Neural cell (in vitro differentiated cells): ENCODE results near the gene BIRC7. TPM values are rescaled to one million over a fixed set of nuclear protein-coding genes. Genes with fewer than 3 reads are reported as not detected.

Experiments
- H2AFZ ChIP-seq: fragments of 200-600, 300-800 bp; sonication (generic), shearing (Covaris generic); 2 replicates; pipeline ENCODE4 v1.6.0; 2014; ENCODE audit warnings: low read depth, mild to moderate bottlenecking, antibody characterized with exemption, low read length, moderate library complexity
- H3F3A ChIP-seq: fragments of 200-600 bp; shearing (Covaris generic); 2 replicates; pipeline ENCODE4 v1.6.1; 2016; ENCODE audit warnings: mild to moderate bottlenecking, moderate library complexity, mixed read lengths, antibody characterized with exemption, low read length; ENCODE audit not compliant: insufficient read depth, poor library complexity, severe bottlenecking
- H3K27ac ChIP-seq: fragments of 200-600, 300-800 bp; sonication (generic), shearing (Covaris generic); 2 replicates; pipeline ENCODE4 v1.5.1; 2014; ENCODE audit warnings: mild to moderate bottlenecking, low read length, moderate library complexity
- H3K27me3 ChIP-seq: fragments of 300-800, 200-600 bp; sonication (generic), shearing (Covaris generic); 2 replicates; pipeline ENCODE4 v1.6.0; 2014; ENCODE audit warnings: mild to moderate bottlenecking, low read depth, low read length, moderate library complexity; ENCODE audit not compliant: insufficient read depth
- H3K36me3 ChIP-seq: fragments of 300-800, 200-600 bp; sonication (generic), shearing (Covaris generic); 2 replicates; pipeline ENCODE4 v1.5.1; 2014; ENCODE audit warnings: mild to moderate bottlenecking, antibody characterized with exemption, low read length, moderate library complexity; ENCODE audit not compliant: insufficient read depth
- H3K4me2 ChIP-seq: fragments of 300-800, 200-600 bp; sonication (generic), shearing (Covaris generic); 2 replicates; pipeline ENCODE4 v1.6.0; 2014; ENCODE audit warnings: mild to moderate bottlenecking, low read length
- H3K4me3 ChIP-seq: fragments of 300-800, 200-600 bp; sonication (generic), shearing (Covaris generic); 2 replicates; pipeline ENCODE4 v1.5.1; 2014; ENCODE audit warnings: mild to moderate bottlenecking, low read length, moderate library complexity
- H3K79me2 ChIP-seq: fragments of 200-600 bp; shearing (Covaris generic); replicated peaks from 2 replicates; pipeline ENCODE4 v1.6.0; 2014; ENCODE audit warnings: mild to moderate bottlenecking, low read length, moderate library complexity; ENCODE audit not compliant: insufficient read depth
- H3K9ac ChIP-seq: fragments of 300-800, 200-600 bp; sonication (generic), shearing (Covaris generic); 2 replicates; pipeline ENCODE4 v1.6.1; 2016; ENCODE audit warnings: mild to moderate bottlenecking, low read length, mixed read lengths
- H3K9me2 ChIP-seq: fragments of 200-600 bp; shearing (Covaris generic); 2 replicates; pipeline ENCODE4 v1.6.1; 2016; ENCODE audit warnings: mild to moderate bottlenecking, low read length, mixed read lengths; ENCODE audit not compliant: insufficient read depth
- H3K9me3 ChIP-seq: fragments of 200-600, 300-800 bp; sonication (generic), shearing (Covaris generic); 2 replicates; pipeline ENCODE4 v1.6.1; 2016; ENCODE audit warnings: mild to moderate bottlenecking, mixed run types, low read length, moderate library complexity, mixed read lengths
- H4K20me1 ChIP-seq: fragments of 200-600 bp; shearing (Covaris generic); 2 replicates; pipeline ENCODE4 v1.6.1; 2016; ENCODE audit warnings: mild to moderate bottlenecking, mixed run types; ENCODE audit not compliant: insufficient read depth
- EP300 ChIP-seq: fragments of 450-650 bp; conservative IDR thresholded peaks from 2 replicates; pipeline ENCODE4 v1.6.1; 2014; ENCODE audit warnings: antibody characterized with exemption, mild to moderate bottlenecking, moderate library complexity; ENCODE audit not compliant: poor library complexity, severe bottlenecking
- EZH2 ChIP-seq: fragments of 200-600, 300-800 bp; shearing (Covaris generic), sonication (generic); IDR thresholded peaks from 2 replicates; pipeline ENCODE4 v1.6.1; 2014; ENCODE audit warnings: antibody characterized with exemption, low read length, borderline replicate concordance, mild to moderate bottlenecking; ENCODE audit not compliant: insufficient read depth, poor library complexity, severe bottlenecking
- MXI1 ChIP-seq: fragments of 450-650 bp; conservative IDR thresholded peaks from 2 replicates; pipeline ENCODE4 v1.6.1; 2014; ENCODE audit warnings: antibody characterized with exemption, mild to moderate bottlenecking; ENCODE audit not compliant: poor library complexity, severe bottlenecking
- POLR2AphosphoS5 ChIP-seq: IDR thresholded peaks from 2 replicates; pipeline ENCODE4 v1.6.1; 2012
- RAD21 ChIP-seq: fragments of 450-650 bp; conservative IDR thresholded peaks from 2 replicates; pipeline ENCODE4 v1.6.1; 2014; ENCODE audit warnings: antibody characterized with exemption, mild to moderate bottlenecking, moderate library complexity
- SMC3 ChIP-seq: fragments of 450-650 bp; conservative IDR thresholded peaks from 2 replicates; pipeline ENCODE4 v1.6.1; 2014; ENCODE audit warnings: antibody characterized with exemption, mild to moderate bottlenecking, moderate library complexity; ENCODE audit not compliant: poor library complexity
- TAF1 ChIP-seq: IDR thresholded peaks from 2 replicates; pipeline ENCODE4 v1.6.1; 2012; ENCODE audit warnings: low read depth
- polyA plus RNA-seq: library from polyadenylated mRNA; depleted of rRNA; stranded (reverse); fragments of >200 nt; gene quantifications from 2 replicates; pipeline ENCODE4 v1.2.3, GENCODE V29; 2014
- TF ChIP-seq, protein P1 (sequence below): fragments of 450-650 bp; IDR thresholded peaks from 2 replicates; pipeline ENCODE4 v1.5.1; 2014; ENCODE audit warnings: antibody characterized with exemption, mild to moderate bottlenecking, moderate library complexity; ENCODE audit not compliant: poor library complexity, severe bottlenecking
- TF ChIP-seq, protein P2 (sequence below): IDR thresholded peaks from 2 replicates; pipeline ENCODE4 v1.6.1; 2012; ENCODE audit warnings: borderline replicate concordance

BIRC7 gene
- polyA plus RNA-seq, 1 donor from 2014 or later = not detected

GRCh38 chr20:63233924-63234323 is 1.8 kb upstream of the BIRC7 start:
- no peak overlapping the region for H3K27ac ChIP-seq
- H3K4me3 ChIP-seq = no peak overlapping the region
- no peak for TF ChIP-seq POLR2AphosphoS5
- no peak for TF ChIP-seq EP300
- TF ChIP-seq TAF1 = no peak
- no peak for TF ChIP-seq RAD21
- TF ChIP-seq EZH2 = no peak
- TF ChIP-seq SMC3 = no peak
- no peak for TF ChIP-seq MXI1
- TF ChIP-seq, protein P1, sequence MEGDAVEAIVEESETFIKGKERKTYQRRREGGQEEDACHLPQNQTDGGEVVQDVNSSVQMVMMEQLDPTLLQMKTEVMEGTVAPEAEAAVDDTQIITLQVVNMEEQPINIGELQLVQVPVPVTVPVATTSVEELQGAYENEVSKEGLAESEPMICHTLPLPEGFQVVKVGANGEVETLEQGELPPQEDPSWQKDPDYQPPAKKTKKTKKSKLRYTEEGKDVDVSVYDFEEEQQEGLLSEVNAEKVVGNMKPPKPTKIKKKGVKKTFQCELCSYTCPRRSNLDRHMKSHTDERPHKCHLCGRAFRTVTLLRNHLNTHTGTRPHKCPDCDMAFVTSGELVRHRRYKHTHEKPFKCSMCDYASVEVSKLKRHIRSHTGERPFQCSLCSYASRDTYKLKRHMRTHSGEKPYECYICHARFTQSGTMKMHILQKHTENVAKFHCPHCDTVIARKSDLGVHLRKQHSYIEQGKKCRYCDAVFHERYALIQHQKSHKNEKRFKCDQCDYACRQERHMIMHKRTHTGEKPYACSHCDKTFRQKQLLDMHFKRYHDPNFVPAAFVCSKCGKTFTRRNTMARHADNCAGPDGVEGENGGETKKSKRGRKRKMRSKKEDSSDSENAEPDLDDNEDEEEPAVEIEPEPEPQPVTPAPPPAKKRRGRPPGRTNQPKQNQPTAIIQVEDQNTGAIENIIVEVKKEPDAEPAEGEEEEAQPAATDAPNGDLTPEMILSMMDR = no peak
- TF ChIP-seq, protein P2, sequence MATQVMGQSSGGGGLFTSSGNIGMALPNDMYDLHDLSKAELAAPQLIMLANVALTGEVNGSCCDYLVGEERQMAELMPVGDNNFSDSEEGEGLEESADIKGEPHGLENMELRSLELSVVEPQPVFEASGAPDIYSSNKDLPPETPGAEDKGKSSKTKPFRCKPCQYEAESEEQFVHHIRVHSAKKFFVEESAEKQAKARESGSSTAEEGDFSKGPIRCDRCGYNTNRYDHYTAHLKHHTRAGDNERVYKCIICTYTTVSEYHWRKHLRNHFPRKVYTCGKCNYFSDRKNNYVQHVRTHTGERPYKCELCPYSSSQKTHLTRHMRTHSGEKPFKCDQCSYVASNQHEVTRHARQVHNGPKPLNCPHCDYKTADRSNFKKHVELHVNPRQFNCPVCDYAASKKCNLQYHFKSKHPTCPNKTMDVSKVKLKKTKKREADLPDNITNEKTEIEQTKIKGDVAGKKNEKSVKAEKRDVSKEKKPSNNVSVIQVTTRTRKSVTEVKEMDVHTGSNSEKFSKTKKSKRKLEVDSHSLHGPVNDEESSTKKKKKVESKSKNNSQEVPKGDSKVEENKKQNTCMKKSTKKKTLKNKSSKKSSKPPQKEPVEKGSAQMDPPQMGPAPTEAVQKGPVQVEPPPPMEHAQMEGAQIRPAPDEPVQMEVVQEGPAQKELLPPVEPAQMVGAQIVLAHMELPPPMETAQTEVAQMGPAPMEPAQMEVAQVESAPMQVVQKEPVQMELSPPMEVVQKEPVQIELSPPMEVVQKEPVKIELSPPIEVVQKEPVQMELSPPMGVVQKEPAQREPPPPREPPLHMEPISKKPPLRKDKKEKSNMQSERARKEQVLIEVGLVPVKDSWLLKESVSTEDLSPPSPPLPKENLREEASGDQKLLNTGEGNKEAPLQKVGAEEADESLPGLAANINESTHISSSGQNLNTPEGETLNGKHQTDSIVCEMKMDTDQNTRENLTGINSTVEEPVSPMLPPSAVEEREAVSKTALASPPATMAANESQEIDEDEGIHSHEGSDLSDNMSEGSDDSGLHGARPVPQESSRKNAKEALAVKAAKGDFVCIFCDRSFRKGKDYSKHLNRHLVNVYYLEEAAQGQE = no peak
- H3K9ac ChIP-seq = no peak overlapping the region
- H4K20me1 ChIP-seq = no peaks in the 10 kb centered on the region
- no peak overlapping the region for H2AFZ ChIP-seq
- H3K27me3 ChIP-seq = no peaks in the 10 kb centered on the region
- H3K4me2 ChIP-seq = no peak overlapping the region
- H3K79me2 ChIP-seq = no peaks in the 10 kb centered on the region
- no peaks in the 10 kb centered on the region for H3F3A ChIP-seq
- no peaks in the 10 kb centered on the region for H3K9me3 ChIP-seq
- no peaks in the 10 kb centered on the region for H3K36me3 ChIP-seq
- no peaks in the 10 kb centered on the region for H3K9me2 ChIP-seq

DNA sequence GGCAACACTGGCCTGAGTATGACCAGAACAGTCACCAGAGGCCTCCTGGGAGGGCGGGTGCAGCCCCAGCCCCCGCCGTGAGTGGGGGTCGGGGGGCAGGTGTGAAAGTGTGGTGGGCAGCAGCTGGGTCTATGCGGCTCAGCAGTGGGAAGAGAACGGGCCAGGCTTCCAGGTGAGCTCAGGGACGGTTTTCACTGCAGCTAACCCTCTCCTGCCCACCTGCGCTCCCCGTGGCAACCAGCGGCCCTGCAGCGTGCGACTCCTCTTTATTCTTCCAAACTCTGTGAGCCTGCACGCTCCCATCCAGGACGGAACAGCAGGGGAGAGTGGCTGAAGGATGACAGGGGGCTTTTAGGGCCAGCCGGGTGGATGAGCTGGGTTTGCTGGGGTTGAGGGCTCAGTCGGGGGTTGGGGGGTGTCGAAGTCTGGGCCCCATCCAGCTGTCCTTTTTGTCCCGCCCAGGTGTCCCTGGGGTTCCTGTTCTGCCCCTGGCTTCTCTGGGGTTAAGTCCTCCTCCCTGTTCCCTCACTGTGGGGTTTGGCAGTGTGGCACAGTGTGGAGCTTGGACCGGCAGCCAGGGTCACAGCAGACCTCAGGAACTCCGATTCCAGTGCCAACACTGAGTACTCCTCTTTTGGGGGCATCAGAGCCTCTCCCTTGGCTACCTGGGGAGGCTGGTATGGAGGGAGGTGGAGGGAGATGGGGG is 859 bp upstream of the BIRC7 start:
- Histone ChIP-seq H3K4me3 (no peak overlapping the region), H2AFZ (no peak overlapping the region)

More for the DNA sequence above, 859 bp upstream of the BIRC7 start:
- no peaks in the 10 kb centered on the region for H3K36me3 ChIP-seq
- TF ChIP-seq SMC3 (peak; percentile 48), RAD21 (peak; percentile 50), MXI1 (no peak), EP300 (no peak), EZH2 (no peak)
- TF ChIP-seq, protein P1 = peak; percentile 75
- TF ChIP-seq, protein P2 = no peak
- no peaks in the 10 kb centered on the region for H3K27me3 ChIP-seq
- no peaks in the 10 kb centered on the region for H3F3A ChIP-seq
- no peaks in the 10 kb centered on the region for H3K79me2 ChIP-seq
- peak overlapping the region; percentile 41 for H3K9ac ChIP-seq
- no peak overlapping the region for H3K4me2 ChIP-seq
- H3K9me3 ChIP-seq = no peaks in the 10 kb centered on the region
- H3K9me2 ChIP-seq = no peaks in the 10 kb centered on the region
- H4K20me1 ChIP-seq = no peaks in the 10 kb centered on the region
- no peak overlapping the region for H3K27ac ChIP-seq
